HG03521 (cell line): ENCODE data around the gene GPRC5C.
"Not testable (repeated sequence)": the region's sequence is repeated elsewhere in the genome, so short reads cannot be mapped to it uniquely, and the experiment has no call there.

ENCODE experiments used
- ATAC-seq: cut with Tn5 transposase; IDR thresholded peaks from one replicate; pipeline ENCODE4 v1.9.1; 2021; ENCODE audit warnings: mild to moderate bottlenecking, moderate library complexity; ENCODE audit not compliant: unreplicated experiment

Gene GPRC5C

DNA sequence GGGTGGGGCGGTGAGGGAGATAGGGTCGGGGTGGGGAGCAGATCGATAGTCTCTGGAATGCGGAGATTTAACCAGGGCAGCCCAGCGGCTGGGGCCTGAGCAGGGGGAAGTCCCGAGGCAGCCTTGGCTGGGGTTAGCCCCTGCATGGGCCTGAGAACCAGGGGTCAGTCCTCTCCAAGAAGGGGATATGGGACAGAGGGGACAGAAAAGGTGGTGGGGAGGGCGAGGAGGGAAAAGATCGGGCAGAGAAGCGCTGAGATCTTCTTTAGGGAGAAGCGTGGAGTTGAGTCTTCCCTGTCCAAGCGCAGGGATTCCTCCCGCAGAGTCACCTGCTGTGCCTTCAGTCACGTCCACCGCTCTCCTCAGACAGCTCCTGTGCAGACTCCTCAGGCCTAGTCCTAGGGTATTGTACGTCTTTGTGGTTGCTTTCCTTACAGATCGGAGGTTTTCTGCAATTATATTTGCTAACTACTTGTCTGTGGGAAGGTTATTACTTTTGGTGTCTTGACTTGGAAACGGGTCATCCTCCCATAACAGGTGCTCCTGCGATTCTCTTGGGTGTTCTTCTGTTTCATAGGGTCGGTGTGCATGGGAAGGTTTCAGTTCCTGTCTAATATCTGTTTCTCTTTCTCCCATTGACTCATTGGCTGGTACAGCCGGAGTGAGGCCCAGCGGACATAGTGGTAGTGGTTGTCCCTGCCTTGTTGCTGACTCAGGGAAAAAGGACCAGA, 35.5 kb downstream of the GPRC5C start:
- peak; percentile 68 for ATAC-seq

DNA sequence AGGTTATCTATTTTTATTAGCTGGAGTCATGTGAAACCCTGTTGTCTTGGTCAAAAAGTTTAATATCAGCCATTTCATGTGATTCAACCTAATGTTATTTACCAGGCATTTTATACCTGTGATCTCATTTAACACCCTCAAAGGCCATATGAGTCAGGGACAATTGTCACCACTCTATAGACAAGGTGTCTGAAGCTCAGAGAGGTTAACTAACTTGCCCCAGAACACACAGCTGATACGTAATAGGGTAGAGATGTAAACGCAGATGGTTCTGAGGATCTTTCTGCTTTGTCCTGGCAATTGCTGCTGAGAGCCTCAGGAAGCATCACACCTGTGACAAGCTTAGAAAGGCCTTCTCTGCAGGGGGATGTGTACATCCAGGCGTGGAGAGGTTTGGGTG, 39.5 kb downstream of the GPRC5C start:
- ATAC-seq, result no peak

DNA sequence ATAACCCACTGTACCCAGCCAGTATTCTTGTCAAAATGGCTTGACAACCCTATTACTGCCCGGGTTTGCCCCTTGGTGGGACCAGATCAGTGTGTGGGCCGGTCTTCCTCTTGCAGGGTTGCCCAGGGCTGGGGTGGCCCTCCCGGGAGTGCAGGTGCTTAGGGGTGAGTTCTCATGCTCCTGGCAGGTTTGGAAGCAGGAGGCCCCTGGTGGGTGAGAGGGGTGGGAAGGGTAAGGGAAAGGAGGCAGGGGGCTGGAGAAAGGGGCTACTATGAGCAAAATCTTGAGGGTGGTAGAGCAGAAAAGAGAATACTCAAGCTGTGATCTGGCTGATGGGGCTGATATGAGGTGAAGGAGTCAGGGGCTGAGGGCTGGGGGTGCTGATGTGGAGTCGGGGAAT, 41.0 kb downstream of the GPRC5C start:
- ATAC-seq, result no peak

DNA sequence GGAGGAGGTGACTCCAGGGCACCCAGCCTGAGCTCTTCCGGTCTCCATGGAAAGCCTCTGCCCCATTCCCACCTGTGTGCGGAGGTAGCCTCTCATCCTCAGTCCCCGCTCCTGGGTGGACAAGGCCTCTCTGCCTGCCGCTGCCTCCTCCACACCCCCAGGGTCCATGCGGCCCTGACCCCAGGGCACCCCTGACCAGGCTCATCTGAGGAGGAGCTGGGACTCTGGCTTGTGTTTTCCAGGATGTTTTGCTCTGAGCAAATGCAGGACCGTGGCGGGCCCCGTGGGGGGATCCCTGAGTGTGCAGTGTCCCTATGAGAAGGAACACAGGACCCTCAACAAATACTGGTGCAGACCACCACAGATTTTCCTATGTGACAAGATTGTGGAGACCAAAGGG, 41.4 kb downstream of the GPRC5C start:
- no peak for ATAC-seq

DNA sequence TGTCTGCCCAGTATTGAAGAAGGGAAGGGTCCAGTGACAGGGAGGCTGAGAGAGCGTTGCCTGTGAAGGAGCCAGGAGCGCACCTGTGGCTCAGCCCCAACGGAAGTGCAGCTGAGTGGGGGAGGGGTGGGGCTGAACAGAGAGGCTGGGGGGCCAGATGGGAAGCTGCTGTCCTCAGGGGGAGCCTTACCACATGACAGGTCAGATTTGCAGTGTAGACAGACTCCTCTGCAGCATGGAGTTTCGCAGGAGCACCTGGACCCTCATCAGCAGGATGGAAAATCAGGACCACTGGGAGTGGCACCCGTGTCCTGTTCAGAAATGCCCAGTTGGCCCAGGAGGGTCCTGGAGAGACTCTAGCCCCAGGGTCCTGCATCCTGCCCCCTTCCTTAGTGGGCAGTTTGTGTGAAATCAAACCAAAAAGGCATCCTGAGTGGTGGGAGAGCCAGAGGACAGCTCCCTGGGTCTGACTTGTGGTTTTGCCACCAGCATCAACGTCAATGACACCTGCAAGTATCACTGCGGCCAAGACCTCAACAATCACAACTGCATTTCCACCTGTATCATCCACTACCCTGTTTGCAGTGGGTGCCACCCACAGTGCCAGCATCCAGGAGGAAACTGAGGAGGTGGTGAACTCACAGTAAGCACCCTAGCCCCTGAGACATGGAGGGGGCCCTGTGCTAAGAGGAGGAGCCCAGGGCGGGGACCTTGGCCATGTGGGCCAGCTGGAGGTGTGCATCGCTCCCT, 42.3 kb downstream of the GPRC5C start:
- no peak for ATAC-seq

DNA sequence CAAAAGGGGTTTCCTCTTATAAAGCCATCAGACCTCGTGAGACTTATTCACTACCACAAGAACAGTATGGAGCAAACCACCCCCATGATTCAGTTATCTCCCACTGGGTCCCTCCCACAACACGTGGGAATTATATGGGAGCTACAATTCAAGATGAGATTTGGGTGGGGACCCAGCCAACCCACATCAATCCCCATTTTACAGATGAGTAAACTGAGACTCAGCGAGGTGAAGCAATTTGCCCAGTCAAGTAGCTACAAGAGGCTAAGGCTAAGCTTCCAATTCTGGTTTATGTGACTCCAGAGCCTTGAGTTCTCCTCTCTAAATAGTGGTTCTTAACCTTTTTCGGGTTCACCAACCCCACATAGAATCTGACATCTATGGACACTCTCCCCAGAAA, 43.3 kb downstream of the GPRC5C start:
- no peak for ATAC-seq

DNA sequence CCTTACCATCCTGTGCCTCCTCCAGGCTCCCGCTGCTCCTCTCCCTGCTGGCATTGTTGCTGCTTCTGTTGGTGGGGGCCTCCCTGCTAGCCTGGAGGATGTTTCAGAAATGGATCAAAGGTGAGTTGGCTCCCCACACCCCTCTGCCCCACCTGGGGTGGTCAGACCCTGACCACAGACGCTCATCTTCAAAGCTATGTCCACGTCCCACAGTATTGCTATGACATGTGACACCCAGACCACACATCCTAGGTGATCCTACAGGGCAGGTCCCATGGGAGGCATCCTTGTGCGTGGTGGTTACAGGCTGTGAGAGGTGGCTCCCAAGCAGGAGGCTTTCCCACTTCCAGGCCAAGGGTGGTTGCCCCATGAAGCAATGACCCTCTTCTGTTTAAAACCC, 45.5 kb downstream of the GPRC5C start:
- no peak for ATAC-seq

DNA sequence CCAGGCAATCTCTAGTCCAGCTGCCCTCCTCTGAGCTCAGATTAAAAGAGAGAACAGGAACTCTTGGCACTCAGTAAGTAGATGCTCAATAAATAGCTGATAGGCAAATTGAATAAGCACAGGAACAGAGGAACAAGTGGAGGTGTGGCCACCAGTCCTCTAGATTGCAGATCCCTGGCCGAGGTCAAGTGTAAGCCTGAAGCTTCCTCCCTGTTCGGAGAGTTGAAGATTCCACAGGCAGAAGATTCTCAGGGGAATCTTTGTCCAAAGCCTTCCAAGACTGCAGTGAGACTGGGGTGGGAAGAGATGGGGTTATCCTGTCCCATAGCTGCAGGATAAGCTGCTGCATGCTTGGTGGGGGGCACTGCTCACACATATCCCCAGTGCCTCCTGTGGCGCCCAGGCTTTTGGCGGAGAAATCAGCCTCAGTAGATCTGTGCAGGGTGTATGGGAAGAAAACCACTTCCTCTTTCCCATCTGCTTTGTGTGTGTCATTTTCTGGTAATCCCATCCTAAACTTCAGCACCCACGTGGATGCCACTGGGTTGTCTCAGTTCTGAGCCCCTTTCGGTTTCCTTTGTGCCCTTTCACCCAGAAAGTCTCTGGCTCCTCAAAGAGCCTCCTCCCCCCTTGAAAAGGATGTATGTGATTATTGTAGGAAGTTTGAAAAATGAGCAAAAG, 46.7 kb downstream of the GPRC5C start:
- no peak for ATAC-seq

DNA sequence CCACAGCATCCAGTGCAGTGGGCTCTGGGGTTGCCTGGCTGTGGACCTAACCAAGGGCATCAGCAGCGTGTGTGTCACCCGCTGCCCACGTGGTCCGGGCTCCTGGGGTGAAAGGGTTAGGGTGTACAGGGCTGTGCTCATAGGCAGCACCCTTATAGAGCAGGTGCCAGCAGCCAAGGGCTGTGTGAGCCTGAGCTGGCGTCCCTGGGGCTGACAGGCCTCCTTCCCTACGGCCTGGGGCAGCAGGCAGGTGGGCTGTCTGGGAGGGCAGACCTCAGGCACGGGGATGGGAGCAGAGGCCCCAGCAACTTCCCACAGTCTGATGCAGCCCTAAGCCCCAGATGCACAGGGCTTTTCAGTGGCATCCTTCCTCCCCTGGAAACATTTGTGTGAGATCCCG, 48.4 kb downstream of the GPRC5C start:
- ATAC-seq, result no peak

DNA sequence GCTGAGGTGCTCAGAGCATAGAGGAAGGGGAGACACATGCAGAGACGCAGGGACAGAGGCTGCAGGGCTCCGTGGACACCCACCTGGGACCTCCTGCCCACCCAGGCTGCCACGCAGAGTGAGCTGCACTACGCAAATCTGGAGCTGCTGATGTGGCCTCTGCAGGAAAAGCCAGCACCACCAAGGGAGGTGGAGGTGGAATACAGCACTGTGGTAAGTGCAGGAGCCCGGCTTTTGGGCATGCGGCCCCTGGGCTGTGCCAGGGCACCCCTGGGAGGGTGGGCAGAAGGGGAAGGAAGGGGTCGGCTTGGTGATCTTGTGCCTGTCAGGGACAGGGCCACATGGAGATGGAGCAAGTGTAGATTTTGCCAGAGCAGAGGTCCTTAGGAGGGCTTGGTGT, 49.7 kb downstream of the GPRC5C start:
- ATAC-seq, result no peak

DNA sequence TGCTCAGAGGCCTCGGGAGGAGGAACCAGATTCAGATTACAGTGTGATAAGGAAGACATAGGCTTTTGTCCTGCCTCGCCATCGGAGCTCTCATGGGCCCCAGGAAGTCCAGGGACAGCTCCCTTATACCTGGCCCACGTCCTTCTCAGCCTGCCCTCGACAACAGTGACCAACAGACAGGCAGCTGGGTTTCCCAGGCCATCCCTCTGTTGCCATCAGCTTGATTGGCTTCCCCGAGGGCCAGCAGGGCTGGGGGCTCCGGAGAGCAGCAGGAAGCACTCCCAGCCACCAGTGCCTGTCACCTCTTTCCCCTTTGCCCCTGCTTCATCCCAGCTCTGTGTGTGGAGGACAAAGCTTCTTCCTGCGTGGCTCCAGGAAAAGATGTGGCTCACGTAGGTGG, 52.2 kb downstream of the GPRC5C start:
- no peak for ATAC-seq

DNA sequence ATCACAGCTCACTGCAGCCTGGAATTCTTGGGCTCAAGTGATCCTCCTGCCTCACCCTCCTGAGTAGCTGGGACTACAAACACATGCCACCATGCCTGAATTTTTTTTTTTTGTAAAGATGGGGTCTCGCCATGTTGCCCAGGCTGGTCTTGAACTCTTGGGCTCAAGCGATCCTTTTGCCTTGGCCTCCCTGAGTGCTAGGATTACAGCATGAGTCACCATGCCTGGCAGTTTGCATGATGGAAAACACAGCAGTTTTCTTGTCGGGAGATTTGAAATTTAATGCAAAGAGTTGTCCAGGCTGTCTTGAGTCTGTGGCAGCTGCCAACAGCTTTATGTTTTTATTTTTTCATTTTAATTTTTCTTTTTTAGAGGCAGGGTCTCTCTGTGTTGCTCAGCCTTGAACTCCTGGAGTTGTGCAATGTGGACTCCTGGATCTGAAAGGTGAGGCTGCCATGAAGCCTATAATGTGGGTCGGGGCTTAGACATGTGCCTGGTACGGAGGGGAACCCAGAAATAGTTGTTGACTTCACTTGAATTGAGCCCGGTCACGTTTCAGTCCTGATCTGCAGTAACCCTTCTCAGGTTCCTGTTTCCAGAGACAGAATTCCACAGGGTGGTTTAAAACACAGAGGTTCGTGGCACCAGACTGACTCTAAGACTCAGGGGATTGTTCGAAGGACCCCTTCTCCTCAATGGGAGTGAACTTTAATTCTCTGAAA, 53.3 kb downstream of the GPRC5C start:
- no peak for ATAC-seq

DNA sequence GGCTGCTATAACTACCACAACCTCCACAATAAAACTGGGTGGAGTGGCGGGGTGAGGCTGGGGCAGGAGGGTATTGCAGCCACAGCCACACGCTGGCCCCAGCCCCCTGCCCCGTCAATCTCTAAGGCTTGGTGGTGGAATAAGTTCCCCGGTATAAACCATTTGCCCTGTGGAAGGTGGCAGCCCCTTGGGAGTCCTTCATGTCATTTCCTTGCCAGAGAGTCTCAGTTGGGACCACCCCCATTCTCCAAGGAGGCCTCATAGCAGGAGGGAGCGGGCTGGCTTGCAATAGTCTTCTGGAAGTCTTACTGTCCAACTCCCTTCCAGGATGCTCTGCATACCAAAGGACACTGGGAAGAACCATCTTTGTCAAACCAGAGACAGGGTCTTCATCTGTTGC, 54.0 kb downstream of the GPRC5C start:
- ATAC-seq, result no peak

DNA sequence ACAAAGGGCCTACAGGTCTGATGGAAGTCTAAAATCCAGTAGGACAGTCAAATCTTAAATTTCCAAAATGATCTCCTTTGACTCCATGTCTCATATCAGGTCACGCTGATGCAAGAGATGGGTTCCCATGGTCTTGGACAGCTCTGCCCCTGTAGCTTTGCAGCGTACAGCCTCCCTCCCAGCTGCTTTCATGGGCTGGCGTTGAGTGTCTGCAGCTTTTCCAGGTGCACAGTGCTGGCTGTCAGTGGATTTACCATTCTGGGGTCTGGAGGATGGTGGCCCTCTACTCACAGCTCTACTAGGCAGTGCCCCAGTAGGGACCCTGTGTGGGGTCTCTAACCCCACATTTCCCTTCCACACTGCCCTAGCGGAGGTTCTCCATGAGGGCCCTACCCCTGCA, 56.4 kb downstream of the GPRC5C start:
- not testable (repeated sequence) for ATAC-seq

DNA sequence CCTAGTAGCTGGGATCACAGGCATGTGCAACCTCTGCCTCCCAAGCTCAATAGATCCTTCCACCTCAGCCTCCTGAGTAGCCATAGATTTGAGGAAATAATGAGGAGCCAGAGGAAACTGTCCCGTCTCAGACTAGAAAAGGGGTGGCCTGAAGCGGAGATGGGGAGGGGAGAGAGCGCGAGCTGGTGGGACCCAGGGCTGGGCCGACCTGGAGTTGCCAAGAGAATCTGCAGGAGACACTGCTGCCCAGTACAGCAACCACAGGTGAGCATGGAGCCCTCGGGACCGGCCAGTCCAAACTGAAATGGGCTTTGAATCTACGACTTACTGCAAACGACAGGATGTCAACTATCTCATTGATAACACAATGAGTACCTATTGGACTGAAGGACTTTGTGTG, 58.8 kb downstream of the GPRC5C start:
- no peak for ATAC-seq

DNA sequence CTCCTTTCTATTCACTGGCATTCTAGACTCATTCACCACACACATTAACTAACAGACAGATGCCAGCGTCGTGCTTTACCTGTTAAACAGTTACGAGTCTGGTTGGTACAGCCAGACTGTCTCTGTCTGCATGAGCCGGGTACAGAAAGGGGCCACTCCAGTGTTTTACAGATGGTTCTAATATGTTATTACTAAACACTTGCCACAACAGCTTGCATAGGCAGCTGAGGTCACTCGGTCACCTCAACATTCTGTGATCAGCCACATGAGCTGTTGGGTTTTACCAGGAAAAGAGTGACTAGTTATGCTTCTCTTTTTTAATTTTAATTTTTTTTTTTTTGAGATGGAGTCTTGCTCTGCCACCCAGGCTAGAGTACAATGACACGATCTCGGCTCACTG, 59.7 kb downstream of the GPRC5C start:
- ATAC-seq, result no peak

DNA sequence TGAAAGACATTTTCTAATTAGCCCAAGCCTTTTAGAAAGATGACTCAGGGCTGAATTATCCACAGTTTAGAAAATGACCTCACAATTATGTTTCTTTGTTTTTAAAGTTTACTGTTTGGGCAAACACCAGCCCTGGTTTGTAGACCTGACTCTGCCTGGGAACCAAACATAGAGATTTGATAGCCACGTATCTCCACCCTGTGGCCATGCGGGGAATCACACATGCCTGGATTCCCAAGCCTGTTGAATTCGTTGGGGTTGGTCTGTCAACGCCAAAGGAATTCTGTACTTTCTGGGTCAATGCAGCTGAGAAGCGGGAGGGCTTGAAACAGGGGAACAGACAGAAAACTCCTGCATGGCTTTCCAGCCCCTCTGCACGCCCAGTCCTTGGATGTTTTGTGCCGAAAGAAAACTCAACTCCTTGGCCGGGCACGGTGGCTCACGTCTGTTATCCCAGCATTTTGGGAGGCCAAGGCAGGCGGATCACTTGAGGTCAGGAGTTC, 61.5 kb downstream of the GPRC5C start:
- no peak for ATAC-seq
